CD14-positive monocyte (primary cell): Measurements from ENCODE around the gene NLK. TPM values are rescaled to one million over a fixed set of nuclear protein-coding genes. Genes with fewer than 3 reads are reported as not detected.

Experiments
- DNase-seq, 3 donors: peaks; one replicate each; pipeline ENCODE4 v3.0.0-alpha.2; 2011 to 2022
- H2AFZ ChIP-seq: 2 replicates; pipeline ENCODE4 v1.6.0; 2012; ENCODE audit warnings: mild to moderate bottlenecking, low read depth, low read length, inconsistent platforms; ENCODE audit not compliant: insufficient read depth, poor library complexity, severe bottlenecking
- H3K27ac ChIP-seq, 2 donors: 1 replicate in 1 of 2; 2 replicates in 1 of 2; pipeline ENCODE4 v1.5.1; 2012 to 2013; ENCODE audit warnings: low read length in 2 of 2, control low read depth in 1 of 2, inconsistent platforms in 1 of 2, low read depth in 1 of 2, mild to moderate bottlenecking in 1 of 2
- H3K27me3 ChIP-seq, 2 donors: one replicate each; pipeline versions ENCODE4 v1.6.0 to v1.6.1; 2011 to 2013; ENCODE audit warnings: low read length in 2 of 2; ENCODE audit not compliant: control insufficient read depth in 2 of 2, insufficient read depth in 2 of 2
- H3K36me3 ChIP-seq, 2 donors: replicated peaks in 1 of 2; 1 replicate in 1 of 2; 2 replicates in 1 of 2; pipeline versions ENCODE4 v1.5.1 to v1.6.1; 2012 to 2013; ENCODE audit warnings: low read length in 2 of 2, control low read depth in 1 of 2, inconsistent platforms in 1 of 2, mild to moderate bottlenecking in 1 of 2; ENCODE audit not compliant: insufficient read depth in 2 of 2, control insufficient read depth in 1 of 2
- H3K4me1 ChIP-seq, 2 donors: 1 replicate in 1 of 2; 2 replicates in 1 of 2; pipeline versions ENCODE4 v1.5.1 to v1.6.1; 2012 to 2013; ENCODE audit warnings: low read length in 2 of 2, control low read depth in 1 of 2, inconsistent platforms in 1 of 2, mild to moderate bottlenecking in 1 of 2, moderate library complexity in 1 of 2; ENCODE audit not compliant: insufficient read depth in 2 of 2, control insufficient read depth in 1 of 2
- H3K4me2 ChIP-seq: replicated peaks from 2 replicates; pipeline ENCODE3; 2012; ENCODE audit warnings: low read length, moderate library complexity, mild to moderate bottlenecking; ENCODE audit not compliant: poor library complexity, severe bottlenecking; ENCODE audit errors: extremely low read depth
- H3K4me3 ChIP-seq, 3 experiments: fragments of 200-600 bp in 1 of 3; sonication (generic) in 1 of 3; replicated peaks in 1 of 3; 1 replicate in 2 of 3; 2 replicates in 1 of 3; pipeline ENCODE4 v1.5.1; 2011 to 2013; ENCODE audit warnings: low read length in 3 of 3, mild to moderate bottlenecking in 3 of 3, control low read depth in 2 of 3, low read depth in 2 of 3, inconsistent platforms in 1 of 3, moderate library complexity in 1 of 3
- H3K79me2 ChIP-seq: 2 replicates; pipeline ENCODE4 v1.6.0; 2012; ENCODE audit warnings: mild to moderate bottlenecking, control low read depth, inconsistent platforms, low read length, moderate library complexity; ENCODE audit not compliant: insufficient read depth
- H3K9ac ChIP-seq: 2 replicates; pipeline ENCODE4 v1.6.0; 2017; ENCODE audit warnings: low read length, mild to moderate bottlenecking; ENCODE audit not compliant: insufficient read depth, poor library complexity, severe bottlenecking
- H3K9me3 ChIP-seq, 2 donors: replicated peaks in 1 of 2; 1 replicate in 1 of 2; 2 replicates in 1 of 2; pipeline versions ENCODE4 v1.5.1 to v1.6.1; 2012 to 2013; ENCODE audit warnings: low read length in 2 of 2, control low read depth in 1 of 2; ENCODE audit not compliant: control insufficient read depth in 1 of 2, insufficient read depth in 1 of 2
- H4K20me1 ChIP-seq: 2 replicates; pipeline ENCODE4 v1.6.0; 2012; ENCODE audit warnings: mild to moderate bottlenecking, low read length, control low read depth, moderate library complexity; ENCODE audit not compliant: insufficient read depth
- H3K27ac Mint-ChIP-seq, 7 donors: one replicate each; pipeline ENCODE4 v1.8.0; 2020; ENCODE audit warnings: mild to moderate bottlenecking in 7 of 7, mixed read lengths in 7 of 7, moderate library complexity in 6 of 7, inconsistent platforms in 2 of 7
- H3K27me3 Mint-ChIP-seq, 3 donors: one replicate each; pipeline ENCODE4 v1.8.0; 2021 to 2022; ENCODE audit warnings: low read depth in 3 of 3, mild to moderate bottlenecking in 3 of 3, mixed read lengths in 3 of 3, moderate library complexity in 3 of 3, inconsistent platforms in 1 of 3
- H3K36me3 Mint-ChIP-seq, 2 donors: one replicate each; pipeline ENCODE4 v1.8.0; 2020; ENCODE audit warnings: mixed read lengths in 2 of 2, inconsistent platforms in 1 of 2, mild to moderate bottlenecking in 1 of 2
- H3K4me1 Mint-ChIP-seq: one replicate; pipeline ENCODE4 v1.8.0; 2020; ENCODE audit warnings: mild to moderate bottlenecking, mixed read lengths
- H3K4me3 Mint-ChIP-seq, 2 donors: one replicate each; pipeline ENCODE4 v1.8.0; 2020; ENCODE audit warnings: mild to moderate bottlenecking in 2 of 2, mixed read lengths in 2 of 2, moderate library complexity in 1 of 2
- H3K9me3 Mint-ChIP-seq, 7 donors: one replicate each; pipeline ENCODE4 v1.8.0; 2020 to 2022; ENCODE audit warnings: mixed read lengths in 7 of 7, mild to moderate bottlenecking in 6 of 7, moderate library complexity in 6 of 7, inconsistent platforms in 2 of 7
- CTCF ChIP-seq: fragments of 200-600 bp; IDR thresholded peaks from one replicate; pipeline ENCODE4 v1.8.0; 2022; ENCODE audit warnings: antibody characterized with exemption, mild to moderate bottlenecking
- WGBS: methylation state at CpG from one replicate; pipeline ENCODE4 v1.1.5; 2013; ENCODE audit warnings: missing lambda C conversion rate; ENCODE audit not compliant: insufficient coverage; 5-methylcytosine and 5-hydroxymethylcytosine counted together
- intact Hi-C, 2 donors: fragments of 100-400 bp; cut with micrococcal nuclease; formaldehyde crosslinking; loops; one replicate each; pipeline versions ENCODE4 v1.15.0 to v1.15.1; 2023
- polyA plus RNA-seq, 3 donors: library from polyadenylated mRNA; depleted of rRNA in 1 of 3; unstranded in 2 of 3; stranded (reverse) in 1 of 3; fragments of 300-500 nt in 2 of 3; fragments of >200 nt in 1 of 3; fragmentation: Illumina TruSeq in 2 of 3; gene quantifications; 1 replicate in 2 of 3; 2 replicates in 1 of 3; pipeline ENCODE4 v1.2.3, GENCODE V29; 2012 to 2021

NLK gene
- polyA plus RNA-seq, 3 donors, result 1.7 to 6.5 (median 2.0) TPM

DNA sequence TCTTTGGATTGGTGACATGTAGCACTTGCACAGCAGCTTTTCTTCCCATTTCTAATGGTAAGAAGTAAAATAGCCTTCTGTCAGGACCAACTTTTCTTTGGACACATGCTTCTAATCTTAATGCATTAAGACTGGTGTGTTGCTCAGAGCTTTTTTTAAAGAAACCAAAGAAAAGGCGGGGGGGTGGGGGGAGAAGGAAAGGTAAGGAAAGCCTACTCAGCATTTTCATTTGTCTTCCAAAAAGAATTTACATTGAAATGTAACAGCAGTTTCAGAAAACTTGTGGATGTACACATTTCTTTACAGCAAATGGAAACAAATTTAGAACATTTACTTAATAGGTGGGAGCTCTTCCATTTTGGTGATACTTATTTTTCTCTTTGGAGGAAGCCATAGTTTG lies 49.6 kb downstream of the NLK start:
- Histone ChIP-seq H2AFZ (no peak overlapping the region), H4K20me1 (peaks cover 28% of the 10 kb centered on the region), H3K27me3 (no peaks in the 10 kb centered on the region), H3K4me2 (no peak overlapping the region), H3K9ac (no peak overlapping the region), H3K9me3 (no peaks in the 10 kb centered on the region), H3K27ac (no peak overlapping the region), H3K36me3 (no peaks in the 10 kb centered on the region), H3K79me2 (peaks cover 35% of the 10 kb centered on the region), H3K4me1 (no peaks in the 10 kb centered on the region), H3K4me3 (no peak overlapping the region)
- no peaks in the 10 kb centered on the region for H3K4me1 Mint-ChIP-seq
- no peak overlapping the region for H3K4me3 Mint-ChIP-seq
- no peaks in the 10 kb centered on the region for H3K9me3 Mint-ChIP-seq
- DNase-seq, result no peak
- no peaks in the 10 kb centered on the region for H3K27me3 Mint-ChIP-seq
- WGBS, result no CpG with 5 or more reads among the region's 1 CpG
- TF ChIP-seq CTCF, result no peak
- no peak overlapping the region for H3K27ac Mint-ChIP-seq
- intact Hi-C loops, result no loop called here
- H3K36me3 Mint-ChIP-seq, result peaks cover 0 to 1% of the 10 kb centered on the region in 2 donors

- no CpG with 5 or more reads among the region's 4 CpGs for WGBS
- TF ChIP-seq CTCF, result no peak
- Histone ChIP-seq H2AFZ (no peak overlapping the region), H3K9me3 (no peaks in the 10 kb centered on the region), H3K27ac (no peak overlapping the region), H3K27me3 (no peaks in the 10 kb centered on the region), H3K4me2 (no peak overlapping the region), H3K36me3 (no peaks in the 10 kb centered on the region), H4K20me1 (peaks cover 31% of the 10 kb centered on the region), H3K79me2 (peaks cover 28% of the 10 kb centered on the region), H3K4me3 (no peak overlapping the region), H3K9ac (no peak overlapping the region), H3K4me1 (no peaks in the 10 kb centered on the region)
- H3K4me3 Mint-ChIP-seq, result no peak overlapping the region
- peaks cover 9% of the 10 kb centered on the region for H3K4me1 Mint-ChIP-seq
- H3K27me3 Mint-ChIP-seq, result peaks cover 0 to 3% (median 0%) of the 10 kb centered on the region in 3 donors
- no peak for DNase-seq
- H3K27ac Mint-ChIP-seq, result no peak overlapping the region
- H3K9me3 Mint-ChIP-seq, result peaks cover 0 to under 1% (median 0%) of the 10 kb centered on the region in 7 donors
- H3K36me3 Mint-ChIP-seq, result peaks cover 2 to 3% of the 10 kb centered on the region in 2 donors
- intact Hi-C loops, result no loop called here
Observed at GRCh38 chr17:28093999-28094716, 51.7 kb downstream of the NLK start.
